ENCODE measurements around the gene TSBP1.
"Not testable (repeated sequence)": the region's sequence is repeated elsewhere in the genome, so short reads cannot be mapped to it uniquely, and the experiment has no call there.

Gene TSBP1

GRCh38 chr6:32379545-32379944, 7.8 kb upstream of the TSBP1 start:
- no peak for DNase-seq (ENCODE audit: low read depth)
- H3K4me3 ChIP-seq (ENCODE audit: low read depth, low read length), result no peak overlapping the region
- no peak for TF ChIP-seq CTCF (IDR thresholded peaks at IDR 0.05; ENCODE audit: control insufficient read depth, extremely low read depth, insufficient read depth)

- H3K4me3 ChIP-seq (ENCODE audit: low read depth, low read length), result no peak overlapping the region
- DNase-seq (ENCODE audit: low read depth), result no peak
- no peak for TF ChIP-seq CTCF (IDR thresholded peaks at IDR 0.05; ENCODE audit: control insufficient read depth, extremely low read depth, insufficient read depth)
Measured at GRCh38 chr6:32375739-32376529, 4.2 kb upstream of the TSBP1 start.

- no peak overlapping the region for H3K4me3 ChIP-seq (ENCODE audit: low read depth, low read length)
- no peak for TF ChIP-seq CTCF (IDR thresholded peaks at IDR 0.05; ENCODE audit: control insufficient read depth, extremely low read depth, insufficient read depth)
- DNase-seq (ENCODE audit: low read depth), result no peak
Measured at GRCh38 chr6:32371229-32371628, 474 bp downstream of the TSBP1 start.

GRCh38 chr6:32370505-32370904, 1.2 kb downstream of the TSBP1 start:
- no peak for TF ChIP-seq CTCF (IDR thresholded peaks at IDR 0.05; ENCODE audit: control insufficient read depth, extremely low read depth, insufficient read depth)
- DNase-seq (ENCODE audit: low read depth), result no peak
- H3K4me3 ChIP-seq (ENCODE audit: low read depth, low read length), result no peak overlapping the region

- DNase-seq (ENCODE audit: low read depth), result no peak
- H3K4me3 ChIP-seq (ENCODE audit: low read depth, low read length), result no peak overlapping the region
- TF ChIP-seq CTCF (IDR thresholded peaks at IDR 0.05; ENCODE audit: control insufficient read depth, extremely low read depth, insufficient read depth), result no peak
Measured at GRCh38 chr6:32369660-32370059, 2.0 kb downstream of the TSBP1 start.

GRCh38 chr6:32367644-32368043, 4.1 kb downstream of the TSBP1 start:
- H3K4me3 ChIP-seq (ENCODE audit: low read depth, low read length), result no peak overlapping the region
- no peak for DNase-seq (ENCODE audit: low read depth)
- TF ChIP-seq CTCF (IDR thresholded peaks at IDR 0.05; ENCODE audit: control insufficient read depth, extremely low read depth, insufficient read depth), result no peak

- DNase-seq (ENCODE audit: low read depth); H3K4me3 ChIP-seq (ENCODE audit: low read depth, low read length): not testable (repeated sequence)
Measured at GRCh38 chr6:32359225-32359624, 12.5 kb downstream of the TSBP1 start.

GRCh38 chr6:32358548-32358947, 13.2 kb downstream of the TSBP1 start:
- DNase-seq (ENCODE audit: low read depth); H3K4me3 ChIP-seq (ENCODE audit: low read depth, low read length): not testable (repeated sequence)

Data from LNCaP clone FGC (cell line).